CD4-positive, alpha-beta T cell (primary cell): ENCODE results near the gene PLAC1. TPM values are rescaled to one million over a fixed set of nuclear protein-coding genes. Genes with fewer than 3 reads are reported as not detected.

Source experiments
- ATAC-seq: fragments of 200-7000 bp; cut with Tn5 transposase; one replicate; pipeline ENCODE4 v1.10.0; 2022; ENCODE audit warnings: mild to moderate bottlenecking; ENCODE audit not compliant: poor library complexity
- CTCF ChIA-PET: fragments of 350-600 bp; sonication (Branson Sonifier 250); formaldehyde crosslinking; loops from one replicate; lab custom pipeline; 2021; ENCODE audit warnings: antibody characterized with exemption, inconsistent platforms; lab: Charles Lee
- POLR2A ChIA-PET: fragments of 350-600 bp; sonication (Branson Sonifier 250); formaldehyde crosslinking; loops from one replicate; lab custom pipeline; 2021; ENCODE audit warnings: antibody characterized with exemption, inconsistent platforms; lab: Charles Lee
- DNase-seq, 14 experiments: peaks; one replicate each; pipeline ENCODE4 v3.0.0-alpha.2; 2013 to 2020; ENCODE audit warnings: mixed read lengths in 2 of 14
- H3K27ac ChIP-seq, 2 donors: one replicate each; pipeline versions ENCODE4 v1.5.1 to v1.7.0; 2013; ENCODE audit warnings: low read length in 2 of 2, low read depth in 1 of 2, mild to moderate bottlenecking in 1 of 2
- H3K27me3 ChIP-seq, 2 experiments: 1 replicate in 1 of 2; 2 replicates in 1 of 2; pipeline versions ENCODE4 v1.6.1 to v1.7.0; 2013; ENCODE audit warnings: low read length in 2 of 2, control low read depth in 1 of 2, mild to moderate bottlenecking in 1 of 2, moderate library complexity in 1 of 2; ENCODE audit not compliant: insufficient read depth in 2 of 2, control insufficient read depth in 1 of 2
- H3K36me3 ChIP-seq: one replicate; pipeline ENCODE4 v1.6.1; 2013; ENCODE audit warnings: low read length, control low read depth; ENCODE audit not compliant: insufficient read depth
- H3K4me1 ChIP-seq: one replicate; pipeline ENCODE4 v1.6.1; 2013; ENCODE audit warnings: low read length, control low read depth; ENCODE audit not compliant: insufficient read depth
- H3K4me3 ChIP-seq: one replicate; pipeline ENCODE4 v1.5.1; 2013; ENCODE audit warnings: mild to moderate bottlenecking, low read length, moderate library complexity
- H3K9me3 ChIP-seq, 2 experiments: 1 replicate in 1 of 2; 2 replicates in 1 of 2; pipeline versions ENCODE4 v1.6.1 to v1.7.0; 2013; ENCODE audit warnings: low read length in 2 of 2, mild to moderate bottlenecking in 2 of 2, control low read depth in 1 of 2, moderate library complexity in 1 of 2; ENCODE audit not compliant: control insufficient read depth in 1 of 2, insufficient read depth in 1 of 2
- H3K27ac Mint-ChIP-seq: one replicate; pipeline ENCODE4 v1.8.0; 2020; ENCODE audit warnings: mixed read lengths
- H3K27me3 Mint-ChIP-seq: one replicate; pipeline ENCODE4 v1.8.0; 2021; ENCODE audit warnings: mixed read lengths
- H3K36me3 Mint-ChIP-seq: one replicate; pipeline ENCODE4 v1.8.0; 2021; ENCODE audit warnings: low read depth, mixed read lengths
- H3K4me1 Mint-ChIP-seq: one replicate; pipeline ENCODE4 v1.8.0; 2021; ENCODE audit warnings: low read depth, mixed read lengths
- H3K4me3 Mint-ChIP-seq: one replicate; pipeline ENCODE4 v1.8.0; 2020; ENCODE audit warnings: mild to moderate bottlenecking, mixed read lengths
- H3K9me3 Mint-ChIP-seq: one replicate; pipeline ENCODE4 v1.8.0; 2020; ENCODE audit warnings: mixed read lengths
- CTCF ChIP-seq: fragments of 200-600 bp; IDR thresholded peaks from one replicate; pipeline ENCODE4 v1.8.0; 2022; ENCODE audit warnings: antibody characterized with exemption, mild to moderate bottlenecking
- intact Hi-C, 2 experiments: fragments of 100-400 bp; cut with DNase I in 1 of 2; cut with micrococcal nuclease in 1 of 2; formaldehyde crosslinking; loops; one replicate each; pipeline versions ENCODE4 v1.15.1 to v1.9.0; 2023 to 2025; cut with DNase I, micrococcal nuclease
- total RNA-seq, 174 experiments: library from RNA in 2 of 174; stranded (reverse) in 2 of 174; gene quantifications; one replicate each; pipeline ENCODE4 v1.2.3 and lab custom pipeline; 2021 to 2026

Gene PLAC1
- total RNA-seq, 2 experiments from 2014 or later, result not detected

DNA sequence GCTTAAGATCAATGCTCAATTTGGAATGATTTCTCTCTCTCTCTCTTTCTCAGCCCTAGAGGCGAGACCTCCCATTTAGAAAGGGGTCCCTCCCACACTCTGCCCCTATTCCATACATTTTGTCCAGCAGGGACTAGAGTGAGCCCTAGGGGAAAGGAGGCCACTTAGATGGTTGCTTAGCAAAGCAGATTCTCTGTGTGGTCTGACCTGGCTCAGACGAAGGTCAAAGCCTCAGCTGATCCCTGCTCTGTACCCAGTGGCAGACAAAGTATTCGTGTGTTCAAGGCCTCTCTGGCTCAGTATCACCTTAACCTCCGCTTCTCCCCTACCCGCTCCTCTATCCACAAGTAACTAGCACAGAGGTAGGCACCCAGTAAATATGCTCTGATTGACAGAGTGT is 120.0 kb downstream of the PLAC1 start:
- no peaks in the 10 kb centered on the region for H3K9me3 ChIP-seq
- H3K27ac ChIP-seq, result no peak overlapping the region
- no peak for TF ChIP-seq CTCF
- no peaks in the 10 kb centered on the region for H3K9me3 Mint-ChIP-seq
- no peak for ATAC-seq
- ChIA-PET CTCF (interaction anchor here (0.7 kb wide), 1 partner anchor 1383 kb away, joined by 3 read pairs; no protein-coding TSS in a partner anchor), POLR2A (no interaction called here)
- peaks cover 11% of the 10 kb centered on the region for H3K27me3 Mint-ChIP-seq
- no peak overlapping the region for H3K4me3 ChIP-seq
- H3K36me3 Mint-ChIP-seq, result no peaks in the 10 kb centered on the region
- H3K36me3 ChIP-seq, result no peaks in the 10 kb centered on the region
- no peak overlapping the region for H3K27ac Mint-ChIP-seq
- no peak overlapping the region for H3K4me3 Mint-ChIP-seq
- intact Hi-C loops, result no loop called here
- DNase-seq, result no peak
- no peaks in the 10 kb centered on the region for H3K4me1 Mint-ChIP-seq
- H3K4me1 ChIP-seq, result no peaks in the 10 kb centered on the region
- H3K27me3 ChIP-seq, result peaks cover under 1 to 4% of the 10 kb centered on the region in 2 experiments

DNA sequence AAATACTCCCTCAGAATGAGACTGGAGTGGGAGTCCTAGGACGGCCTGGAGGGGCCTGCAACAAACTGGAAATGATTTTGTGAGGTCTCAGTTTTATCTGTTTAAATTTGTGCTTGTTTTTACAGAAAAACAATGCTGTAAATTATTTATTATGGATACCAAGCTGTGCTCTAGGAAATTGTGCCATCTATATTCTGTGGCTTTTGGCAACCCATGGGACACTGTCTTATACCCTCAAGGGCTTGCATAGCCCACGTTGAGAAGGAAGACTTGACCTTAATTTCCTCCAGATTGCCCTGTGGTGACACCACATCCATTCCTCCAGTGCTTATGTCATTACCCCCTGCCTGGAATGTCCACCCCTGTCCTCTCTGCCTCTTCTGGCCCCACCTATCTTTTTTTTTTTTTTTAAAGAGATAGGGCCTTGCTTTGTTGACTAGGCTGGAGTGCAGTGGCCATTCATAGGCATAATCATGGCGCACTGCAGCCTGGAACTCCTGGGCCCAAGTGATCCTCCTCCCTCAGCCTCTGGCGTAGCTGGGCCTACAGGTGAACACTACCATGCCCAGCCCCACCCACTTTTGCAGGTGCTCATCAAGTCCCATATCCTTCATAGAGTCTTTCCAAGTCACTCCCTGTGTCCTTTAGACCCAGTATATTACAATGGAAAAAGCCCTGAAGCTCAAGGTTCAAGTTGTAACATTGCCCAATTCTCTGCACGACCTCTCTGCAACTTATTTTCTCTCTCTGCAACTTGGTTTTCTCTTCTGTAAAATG is 120.9 kb downstream of the PLAC1 start:
- no peaks in the 10 kb centered on the region for H3K9me3 Mint-ChIP-seq
- no peaks in the 10 kb centered on the region for H3K4me1 ChIP-seq
- H3K4me3 ChIP-seq, result no peak overlapping the region
- H3K4me1 Mint-ChIP-seq, result no peaks in the 10 kb centered on the region
- DNase-seq (no peak), ATAC-seq (no peak)
- H3K27me3 Mint-ChIP-seq, result peaks cover 1% of the 10 kb centered on the region
- intact Hi-C loops, result no loop called here
- H3K27ac Mint-ChIP-seq, result no peak overlapping the region
- H3K9me3 ChIP-seq, result no peaks in the 10 kb centered on the region
- no peak for TF ChIP-seq CTCF
- no peak overlapping the region for H3K4me3 Mint-ChIP-seq
- ChIA-PET CTCF (no interaction called here), POLR2A (no interaction called here)
- H3K36me3 Mint-ChIP-seq, result no peaks in the 10 kb centered on the region
- peaks cover 0 to 2% of the 10 kb centered on the region in 2 experiments for H3K27me3 ChIP-seq
- H3K27ac ChIP-seq, result no peak overlapping the region
- no peaks in the 10 kb centered on the region for H3K36me3 ChIP-seq

DNA sequence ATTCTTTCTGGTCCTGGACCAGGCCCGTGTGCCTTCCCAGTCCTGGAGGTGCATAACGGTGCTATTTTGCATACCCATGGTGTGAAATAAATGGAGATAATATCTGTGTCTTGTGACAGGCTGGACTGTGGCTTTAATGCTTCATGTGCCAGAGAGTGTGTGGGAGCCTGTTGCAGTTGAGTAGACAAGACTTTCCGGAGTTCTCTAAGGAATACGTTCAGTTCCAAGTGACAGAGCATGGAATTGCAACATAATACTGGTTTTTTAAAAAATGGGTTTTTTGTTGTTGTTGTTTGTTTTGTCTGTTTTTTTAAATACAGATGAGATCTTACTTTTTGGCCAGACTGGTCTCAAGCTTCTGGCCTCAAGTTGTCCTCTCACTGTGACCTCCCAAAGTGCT is 124.3 kb downstream of the PLAC1 start:
- no peak for TF ChIP-seq CTCF
- ChIA-PET CTCF (no interaction called here), POLR2A (no interaction called here)
- DNase-seq, result no peak
- Histone ChIP-seq H3K4me1 (no peaks in the 10 kb centered on the region), H3K36me3 (no peaks in the 10 kb centered on the region), H3K27ac (no peak overlapping the region), H3K4me3 (no peak overlapping the region), H3K27me3 (no peaks in the 10 kb centered on the region), H3K9me3 (no peaks in the 10 kb centered on the region)
- H3K27me3 Mint-ChIP-seq, result no peaks in the 10 kb centered on the region
- no peak for ATAC-seq
- no peaks in the 10 kb centered on the region for H3K9me3 Mint-ChIP-seq
- H3K4me1 Mint-ChIP-seq, result no peaks in the 10 kb centered on the region
- no peak overlapping the region for H3K4me3 Mint-ChIP-seq
- H3K36me3 Mint-ChIP-seq, result no peaks in the 10 kb centered on the region
- intact Hi-C loops, result no loop called here
- H3K27ac Mint-ChIP-seq, result no peak overlapping the region
